Measurements from ENCODE around the gene GDPGP1. TPM values are rescaled to one million over a fixed set of nuclear protein-coding genes. Genes with fewer than 3 reads are reported as not detected.

The GDPGP1 gene
- total and polyA plus RNA-seq, 2 experiments from 2014 or later: 0.61 to 3.8 TPM

GRCh38 chr15:90222547-90222946, 11.5 kb upstream of the GDPGP1 start:
- H2AFZ ChIP-seq: no peak overlapping the region
- no peak for ATAC-seq
- Mint-ChIP-seq H3K4me3 (no peak overlapping the region), H3K36me3 (ENCODE audit: low read depth) (peaks cover 27% of the 10 kb centered on the region), H3K27me3 (ENCODE audit: insufficient read depth, low read depth, poor library complexity) (peaks cover 5% of the 10 kb centered on the region), H3K27ac (no peak overlapping the region), H3K9me3 (no peaks in the 10 kb centered on the region), H3K4me1 (peaks cover 7% of the 10 kb centered on the region)
- H3K4me3 ChIP-seq: no peak overlapping the region
- no peaks in the 10 kb centered on the region; the same call in 1 of the 2 replicates for H3K4me1 ChIP-seq (ENCODE audit: insufficient read depth)
- H3K79me2 ChIP-seq (replicated peaks; ENCODE audit: insufficient read depth): no peaks in the 10 kb centered on the region
- H3K36me3 ChIP-seq (ENCODE audit: insufficient read depth): peaks cover 5% of the 10 kb centered on the region
- H3F3A ChIP-seq (replicated peaks; ENCODE audit: low read depth): no peaks in the 10 kb centered on the region
- H3K27ac ChIP-seq (ENCODE audit: low read depth): no peak overlapping the region
- no peak for TF ChIP-seq NANOG (IDR thresholded peaks at IDR 0.05; ENCODE audit: borderline replicate concordance)
- no peaks in the 10 kb centered on the region for H3K9me2 ChIP-seq (ENCODE audit: insufficient read depth)
- no peak for DNase-seq (ENCODE audit: low spot score)
- no peaks in the 10 kb centered on the region for H3K27me3 ChIP-seq (ENCODE audit: insufficient read depth)
- no peaks in the 10 kb centered on the region; the same call in 1 of the 2 replicates for H4K20me1 ChIP-seq (replicated peaks; ENCODE audit: insufficient read depth)
- no peak overlapping the region for H3K4me2 ChIP-seq

- no peak for DNase-seq (ENCODE audit: low spot score)
- Histone ChIP-seq H3K36me3 (ENCODE audit: insufficient read depth) (peaks cover 9% of the 10 kb centered on the region), H2AFZ (no peak overlapping the region)
- no peak for TF ChIP-seq JUNB (IDR thresholded peaks at IDR 0.05; ENCODE audit: unreplicated experiment)
- TF ChIP-seq EZH2phosphoT487 (IDR thresholded peaks at IDR 0.05; ENCODE audit: unreplicated experiment): no peak
- no peak for TF ChIP-seq ZNF331 (CRISPR knock-in tag; IDR thresholded peaks at IDR 0.05; ENCODE audit: low read depth)
- TF ChIP-seq STAT1 (IDR thresholded peaks at IDR 0.05; ENCODE audit: unreplicated experiment): no peak
- TF ChIP-seq ETS1 (IDR thresholded peaks at IDR 0.05): no peak
- no peak for TF ChIP-seq ZNF114 (CRISPR knock-in tag; IDR thresholded peaks at IDR 0.05)
- TF ChIP-seq NANOG (IDR thresholded peaks at IDR 0.05; ENCODE audit: borderline replicate concordance): no peak
- no peak for TF ChIP-seq ZNF462 (CRISPR knock-in tag; IDR thresholded peaks at IDR 0.05)
- no peak for TF ChIP-seq REST (IDR thresholded peaks at IDR 0.05; ENCODE audit: unreplicated experiment)
- no peak for TF ChIP-seq EZH2 (IDR thresholded peaks at IDR 0.05; ENCODE audit: low read depth, unreplicated experiment)
- no peak for TF ChIP-seq CREB1 (CRISPR knock-in tag; IDR thresholded peaks at IDR 0.05; ENCODE audit: low read depth)
Measured at GRCh38 chr15:90223441-90224165, 10.4 kb upstream of the GDPGP1 start.

More at GRCh38 chr15:90223441-90224165, 10.4 kb upstream of the GDPGP1 start:
- Histone ChIP-seq H3F3A (replicated peaks; ENCODE audit: low read depth) (no peaks in the 10 kb centered on the region), H4K20me1 (replicated peaks; ENCODE audit: insufficient read depth) (no peaks in the 10 kb centered on the region; the same call in 1 of the 2 replicates), H3K27ac (ENCODE audit: low read depth) (no peak overlapping the region), H3K4me2 (no peak overlapping the region), H3K27me3 (ENCODE audit: insufficient read depth) (no peaks in the 10 kb centered on the region), H3K79me2 (replicated peaks; ENCODE audit: insufficient read depth) (no peaks in the 10 kb centered on the region), H3K4me3 (no peak overlapping the region), H3K4me1 (ENCODE audit: insufficient read depth) (no peaks in the 10 kb centered on the region; the same call in 1 of the 2 replicates), H3K9me2 (ENCODE audit: insufficient read depth) (no peaks in the 10 kb centered on the region)
- H3K27me3 Mint-ChIP-seq (ENCODE audit: insufficient read depth, low read depth, poor library complexity): peaks cover 7% of the 10 kb centered on the region
- peaks cover 26% of the 10 kb centered on the region for H3K36me3 Mint-ChIP-seq (ENCODE audit: low read depth)
- no peak for ATAC-seq
- H3K4me1 Mint-ChIP-seq: peaks cover 7% of the 10 kb centered on the region
- no peaks in the 10 kb centered on the region for H3K9me3 Mint-ChIP-seq
- no peak overlapping the region for H3K4me3 Mint-ChIP-seq
- H3K27ac Mint-ChIP-seq: no peak overlapping the region
